Keratinocyte (primary cell): ENCODE results near the gene HDGF. TPM values are rescaled to one million over a fixed set of nuclear protein-coding genes. Genes with fewer than 3 reads are reported as not detected.

Experiments
- DNase-seq: peaks from one replicate; pipeline ENCODE4 v3.0.0-alpha.2; 2011; ENCODE audit warnings: low read depth, missing footprints, low spot score
- FAIRE-seq: peaks from 2 replicates; lab custom pipeline; 2011; peaks lifted over from hg19 to GRCh38; lab: Jason Lieb, UNC
- H2AFZ ChIP-seq: 2 replicates; pipeline ENCODE4 v1.6.0; 2012; ENCODE audit warnings: low read length, control low read depth, inconsistent platforms; ENCODE audit not compliant: control insufficient read depth
- H3K27ac ChIP-seq: 2 replicates; pipeline ENCODE4 v1.5.1; 2011; ENCODE audit warnings: low read length; ENCODE audit not compliant: control insufficient read depth, insufficient read depth
- H3K27me3 ChIP-seq: 3 replicates; pipeline ENCODE4 v1.6.0; 2011; ENCODE audit warnings: low read length; ENCODE audit not compliant: control insufficient read depth, insufficient read depth; ENCODE audit errors: extremely low read depth
- H3K36me3 ChIP-seq, 2 experiments: 2 replicates in 1 of 2; 3 replicates in 1 of 2; pipeline ENCODE4 v1.5.1; 2011; ENCODE audit warnings: low read length in 2 of 2, mild to moderate bottlenecking in 1 of 2; ENCODE audit not compliant: control insufficient read depth in 2 of 2, insufficient read depth in 2 of 2; ENCODE audit errors: extremely low read depth in 1 of 2
- H3K4me1 ChIP-seq: 3 replicates; pipeline ENCODE4 v1.5.1; 2011; ENCODE audit warnings: low read length; ENCODE audit not compliant: control insufficient read depth, insufficient read depth; ENCODE audit errors: extremely low read depth
- H3K4me2 ChIP-seq: 3 replicates; pipeline ENCODE4 v1.6.0; 2011; ENCODE audit warnings: low read depth, low read length; ENCODE audit not compliant: control insufficient read depth, insufficient read depth; ENCODE audit errors: extremely low read depth
- H3K4me3 ChIP-seq, 3 experiments: fragments of 200-600 bp in 1 of 3; sonication (generic) in 1 of 3; 2 replicates in 2 of 3; 3 replicates in 1 of 3; pipeline ENCODE4 v1.5.1; 2011 to 2016; ENCODE audit warnings: low read length in 3 of 3, mild to moderate bottlenecking in 3 of 3, control low read depth in 2 of 3, inconsistent platforms in 1 of 3, low read depth in 1 of 3, mixed read lengths in 1 of 3, mixed run types in 1 of 3, moderate library complexity in 1 of 3; ENCODE audit not compliant: control insufficient read depth in 2 of 3, insufficient read depth in 2 of 3; ENCODE audit errors: extremely low read depth in 1 of 3
- H3K79me2 ChIP-seq: 2 replicates; pipeline ENCODE4 v1.6.0; 2012; ENCODE audit warnings: low read length; ENCODE audit not compliant: control insufficient read depth, insufficient read depth
- H3K9ac ChIP-seq: 3 replicates; pipeline ENCODE4 v1.6.0; 2011; ENCODE audit warnings: low read length; ENCODE audit not compliant: control insufficient read depth, insufficient read depth; ENCODE audit errors: extremely low read depth
- H3K9me1 ChIP-seq: 3 replicates; pipeline ENCODE4 v1.6.0; 2011; ENCODE audit warnings: low read length; ENCODE audit not compliant: control insufficient read depth, insufficient read depth; ENCODE audit errors: extremely low read depth
- H3K9me3 ChIP-seq: 2 replicates; pipeline ENCODE4 v1.5.1; 2012; ENCODE audit warnings: low read depth, low read length; ENCODE audit not compliant: control insufficient read depth
- H4K20me1 ChIP-seq: 3 replicates; pipeline ENCODE4 v1.6.0; 2011; ENCODE audit warnings: low read length; ENCODE audit not compliant: control insufficient read depth, insufficient read depth; ENCODE audit errors: extremely low read depth
- CTCF ChIP-seq, 3 experiments: IDR thresholded peaks in 1 of 3; conservative IDR thresholded peaks in 1 of 3; optimal IDR thresholded peaks in 1 of 3; 2 replicates in 2 of 3; 3 replicates in 1 of 3; pipeline versions ENCODE3 to v1.5.1; 2011; ENCODE audit warnings: low read length in 3 of 3, mild to moderate bottlenecking in 3 of 3, moderate library complexity in 2 of 3, control low read depth in 1 of 3, inconsistent platforms in 1 of 3; ENCODE audit not compliant: insufficient read depth in 2 of 3; ENCODE audit errors: extremely low read depth in 1 of 3
- EZH2 ChIP-seq: IDR thresholded peaks from one replicate; pipeline ENCODE4 v1.6.1; 2012; ENCODE audit warnings: inconsistent platforms, mild to moderate bottlenecking, low read length, moderate library complexity
- dilution Hi-C: fragments of 300-500 bp; cut with MboI; formaldehyde crosslinking; loops from one replicate; pipeline ENCODE4 v1.7.0; 2020; ENCODE audit warnings: low sequenced_read_pairs; ENCODE audit not compliant: extremely low pct_ligation_motif_present
- polyA plus RNA-seq, 5 experiments: library from polyadenylated mRNA; depleted of rRNA in 3 of 5; stranded (reverse) in 3 of 5; stranded (forward) in 1 of 5; unstranded in 1 of 5; fragments of >200 nt; gene quantifications; 1 replicate in 1 of 5; 2 replicates in 3 of 5; 3 replicates in 1 of 5; pipeline versions ENCODE4 v1.2.1 to v1.2.3, GENCODE V29; 2011 to 2012; ENCODE audit warnings: missing spikeins in 2 of 5, low read depth in 1 of 5, low replicate concordance in 1 of 5

HDGF gene
- polyA plus RNA-seq, 1 donor (not counting 4 experiments of a cell fraction or from before 2014, with no cell fraction given), result 240 TPM

- TF ChIP-seq CTCF (optimal IDR thresholded peaks at IDR 0.05 in 1 of 3, IDR thresholded peaks at IDR 0.05 in 1 of 3, conservative IDR thresholded peaks at IDR 0.05 in 1 of 3; ENCODE audit: extremely low read depth in 1 of 3, insufficient read depth in 2 of 3, low read length in 3 of 3) (no peak), EZH2 (no peak)
- H3K4me3 ChIP-seq, result no peak overlapping the region
- H3K27me3 ChIP-seq, result no peaks in the 10 kb centered on the region
- dilution Hi-C loops, result no loop called here
- no peak overlapping the region for H3K27ac ChIP-seq
- FAIRE-seq, result no peak
- H3K4me2 ChIP-seq, result no peak overlapping the region
- H3K9me3 ChIP-seq, result no peaks in the 10 kb centered on the region
- H4K20me1 ChIP-seq, result peaks cover 3% of the 10 kb centered on the region
- no peak for DNase-seq
- H2AFZ ChIP-seq, result no peak overlapping the region
- H3K9me1 ChIP-seq, result no peaks in the 10 kb centered on the region
- H3K9ac ChIP-seq, result no peak overlapping the region
- H3K4me1 ChIP-seq, result peaks cover 2% of the 10 kb centered on the region
- peaks cover 6 to 26% of the 10 kb centered on the region in 2 experiments for H3K36me3 ChIP-seq
- peaks cover 60% of the 10 kb centered on the region for H3K79me2 ChIP-seq
Measured at GRCh38 chr1:156781585-156782186, 30.2 kb upstream of the HDGF start.

DNA sequence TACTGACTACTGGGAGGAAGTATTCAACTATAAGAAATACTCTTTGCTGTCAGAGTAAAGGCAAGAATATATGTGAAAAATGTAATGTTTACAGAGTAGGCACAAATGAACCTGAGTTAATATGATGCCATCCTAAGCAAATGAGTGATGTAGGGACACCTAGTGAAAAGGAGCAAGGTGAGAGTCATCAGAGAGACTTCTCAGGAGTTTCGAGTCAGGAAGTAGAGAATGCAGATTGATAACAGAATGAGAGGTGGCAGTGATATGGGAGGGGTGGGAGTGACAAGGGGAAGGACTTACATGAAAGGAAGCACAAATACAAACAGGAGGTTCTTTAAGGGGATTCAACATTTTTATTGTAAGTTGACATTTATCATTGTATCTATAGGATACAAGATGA, 26.1 kb upstream of the HDGF start:
- FAIRE-seq, result no peak
- H3K9me1 ChIP-seq, result no peaks in the 10 kb centered on the region
- no peak overlapping the region for H3K27ac ChIP-seq
- peaks cover 9% of the 10 kb centered on the region for H4K20me1 ChIP-seq
- peaks cover 2 to 11% of the 10 kb centered on the region in 2 experiments for H3K36me3 ChIP-seq
- H3K4me1 ChIP-seq, result peaks cover 4% of the 10 kb centered on the region
- DNase-seq, result no peak
- peaks cover 76% of the 10 kb centered on the region for H3K79me2 ChIP-seq
- no peak overlapping the region for H3K4me2 ChIP-seq
- no peaks in the 10 kb centered on the region for H3K9me3 ChIP-seq
- H3K9ac ChIP-seq, result no peak overlapping the region
- TF ChIP-seq CTCF (optimal IDR thresholded peaks at IDR 0.05 in 1 of 3, IDR thresholded peaks at IDR 0.05 in 1 of 3, conservative IDR thresholded peaks at IDR 0.05 in 1 of 3; ENCODE audit: extremely low read depth in 1 of 3, insufficient read depth in 2 of 3, low read length in 3 of 3) (no peak), EZH2 (no peak)
- no peaks in the 10 kb centered on the region for H3K27me3 ChIP-seq
- no peak overlapping the region for H2AFZ ChIP-seq
- dilution Hi-C loops, result no loop called here
- no peak overlapping the region for H3K4me3 ChIP-seq
